Daoy (cell line): ENCODE data around the gene TAF6L. TPM values are rescaled to one million over a fixed set of nuclear protein-coding genes. Genes with fewer than 3 reads are reported as not detected.
"Not testable (repeated sequence)": the region's sequence is repeated elsewhere in the genome, so short reads cannot be mapped to it uniquely, and the experiment has no call there.

Experiments
- DNase-seq: peaks from one replicate; pipeline ENCODE4 v3.0.0-alpha.2; 2015; ENCODE audit warnings: low read depth
- total RNA-seq: library from RNA; depleted of rRNA; stranded (reverse); fragments of >200 nt; shearing (Covaris generic); gene quantifications from 2 replicates; pipeline ENCODE4 v1.2.3, GENCODE V29; 2014; rRNA removed

TAF6L gene
- total RNA-seq, 1 experiment from 2014 or later: 27.4 TPM

- DNase-seq: peak; percentile 96
Measured at GRCh38 chr11:62805076-62805892, 34.1 kb downstream of the TAF6L start, which contains the start of gene NXF1. NXF1 (minus strand) TSS chr11:62805440; CDS start chr11:62805356, 84 bp downstream.

- DNase-seq: peak; percentile 25
Measured at GRCh38 chr11:62805961-62806441, 34.8 kb downstream of the TAF6L start.

GRCh38 chr11:62806611-62807121 is 35.5 kb downstream of the TAF6L start:
- DNase-seq: no peak

GRCh38 chr11:62810748-62811147 is 39.6 kb downstream of the TAF6L start:
- no peak for DNase-seq

- no peak for DNase-seq
Measured at GRCh38 chr11:62811659-62812058, 40.5 kb downstream of the TAF6L start.

- DNase-seq: no peak
Measured at GRCh38 chr11:62816557-62816956, 45.4 kb downstream of the TAF6L start.

GRCh38 chr11:62817129-62817528 is 45.9 kb downstream of the TAF6L start:
- DNase-seq: no peak

- DNase-seq: no peak
Measured at GRCh38 chr11:62823677-62824076, 52.5 kb downstream of the TAF6L start.

- DNase-seq: not testable (repeated sequence)
Measured at GRCh38 chr11:62828130-62828529, 56.9 kb downstream of the TAF6L start.

- no peak for DNase-seq
Measured at GRCh38 chr11:62830904-62831519, 59.8 kb downstream of the TAF6L start.

- peak; percentile 99 for DNase-seq
Measured at GRCh38 chr11:62831520-62832335, 60.5 kb downstream of the TAF6L start, which contains the start of gene STX5. STX5 (minus strand) TSS chr11:62832051; CDS start chr11:62831243, 808 bp downstream.

- no peak for DNase-seq
Measured at GRCh38 chr11:62832336-62833234, 61.4 kb downstream of the TAF6L start, which contains the start of gene TEX54. TEX54 (minus strand) TSS chr11:62832841.

GRCh38 chr11:62835336-62835735 is 64.1 kb downstream of the TAF6L start:
- no peak for DNase-seq

Other genes starting within 250 kb of the TAF6L start
- gene AHNAK, start 224.6 kb upstream of the TAF6L start, total RNA-seq: 92.3 and 107 TPM in 2 replicates
- gene EEF1G, start 197.5 kb upstream of the TAF6L start, total RNA-seq: 1,694 and 1,735 TPM in 2 replicates
- gene TUT1, start 179.9 kb upstream of the TAF6L start, total RNA-seq: 12.4 and 13.8 TPM in 2 replicates
- 123 and 124 TPM in 2 replicates for gene MTA2, start 169.5 kb upstream of the TAF6L start, total RNA-seq
- gene EML3, start 158.6 kb upstream of the TAF6L start, total RNA-seq: 18.0 and 19.3 TPM in 2 replicates
- gene ROM1, start 158.1 kb upstream of the TAF6L start, total RNA-seq: 0.33 and 2.7 TPM in 2 replicates
- 15.0 and 17.9 TPM in 2 replicates for gene B3GAT3, start 149.4 kb upstream of the TAF6L start, total RNA-seq
- 128 and 165 TPM in 2 replicates for gene GANAB, start 124.8 kb upstream of the TAF6L start, total RNA-seq
- gene INTS5, start 118.1 kb upstream of the TAF6L start, total RNA-seq: 15.4 TPM in 2 replicates
- gene C11orf98, start 106.2 kb upstream of the TAF6L start, total RNA-seq: 86.3 and 116 TPM in 2 replicates
- gene CSKMT, start 106.1 kb upstream of the TAF6L start, total RNA-seq: 3.2 and 14.3 TPM in 2 replicates
- gene UQCC3, start 99.7 kb upstream of the TAF6L start, total RNA-seq: 7.7 and 17.7 TPM in 2 replicates
- 4.9 and 6.0 TPM in 2 replicates for gene LBHD1, start 99.1 kb upstream of the TAF6L start, total RNA-seq
- gene UBXN1, start 92.3 kb upstream of the TAF6L start, total RNA-seq: 132 and 157 TPM in 2 replicates
- 0.98 TPM in 1 of 2 replicates, not detected in the other for gene LRRN4CL, start 81.9 kb upstream of the TAF6L start, total RNA-seq
- 56.9 and 79.5 TPM in 2 replicates for gene BSCL2, start 64.0 kb upstream of the TAF6L start, total RNA-seq
- not detected in 2 replicates for gene GNG3, start 63.7 kb upstream of the TAF6L start, total RNA-seq
- 6.8 and 8.2 TPM in 2 replicates for gene HNRNPUL2, start 43.9 kb upstream of the TAF6L start, total RNA-seq
- 36.7 and 51.0 TPM in 2 replicates for gene TTC9C, start 42.9 kb upstream of the TAF6L start, total RNA-seq
- 9.2 and 11.7 TPM in 2 replicates for gene ZBTB3, start 17.2 kb upstream of the TAF6L start, total RNA-seq
- gene POLR2G, start 9.8 kb upstream of the TAF6L start, total RNA-seq: 94.5 and 97.1 TPM in 2 replicates
- 40.8 and 64.5 TPM in 2 replicates for gene TMEM179B, start 16.0 kb downstream of the TAF6L start, total RNA-seq
- 23.2 and 32.2 TPM in 2 replicates for gene TMEM223, start 20.6 kb downstream of the TAF6L start, total RNA-seq
- gene NXF1, start 34.0 kb downstream of the TAF6L start, total RNA-seq: 28.4 and 29.3 TPM in 2 replicates
- 26.0 and 28.2 TPM in 2 replicates for gene STX5, start 60.7 kb downstream of the TAF6L start, total RNA-seq
- not detected in 2 replicates for gene TEX54, start 61.4 kb downstream of the TAF6L start, total RNA-seq
- 147 and 152 TPM in 2 replicates for gene WDR74, start 68.2 kb downstream of the TAF6L start, total RNA-seq
- gene SLC3A2, start 109.5 kb downstream of the TAF6L start, total RNA-seq: 137 and 170 TPM in 2 replicates
- gene CHRM1, start 150.0 kb downstream of the TAF6L start, total RNA-seq: not detected in 2 replicates
- gene SLC22A6, start 213.6 kb downstream of the TAF6L start, total RNA-seq: not detected in 2 replicates
- not detected in 2 replicates for gene SLC22A8, start 244.4 kb downstream of the TAF6L start, total RNA-seq